ENCODE measurements around the gene CAMSAP1. TPM values are rescaled to one million over a fixed set of nuclear protein-coding genes. Genes with fewer than 3 reads are reported as not detected.

Gene CAMSAP1
- total and polyA plus RNA-seq, 10 of the 15 experiments (the other 5 are each of a cell fraction or from before 2014, with no cell fraction given): 1.4 to 24.7 (median 8.0) TPM

DNA sequence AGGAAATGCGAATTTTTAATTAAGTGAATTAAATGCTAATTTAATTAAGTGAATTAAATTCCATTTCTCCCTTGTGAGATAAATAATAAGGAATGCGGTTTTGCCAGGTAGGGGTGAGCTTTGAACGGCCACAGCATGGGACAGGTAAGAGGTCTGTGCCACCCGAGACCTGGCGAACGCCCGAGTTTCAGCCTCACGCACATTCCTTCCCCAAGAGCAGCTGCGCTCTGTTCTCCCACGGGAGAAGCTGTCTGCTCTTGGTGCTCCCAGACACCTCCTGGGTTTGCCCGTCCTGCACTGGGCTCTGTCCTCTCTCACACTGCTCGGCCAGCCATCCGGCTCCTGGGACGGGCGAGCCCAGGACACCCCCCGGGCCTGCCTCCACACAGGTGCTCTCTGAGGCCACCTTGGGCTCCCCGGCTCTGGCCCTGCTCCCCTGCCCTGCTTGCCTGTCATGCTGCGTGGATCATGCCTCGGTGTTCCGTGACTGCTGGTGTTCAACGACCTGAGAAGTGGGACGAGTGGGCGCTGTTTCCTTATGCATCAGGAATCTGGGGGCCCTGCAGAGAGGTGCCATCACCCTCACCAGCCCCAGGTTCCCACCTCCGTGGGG is 13.7 kb upstream of the CAMSAP1 start:
- H3K9me3 ChIP-seq (replicated peaks; ENCODE audit: control insufficient read depth, insufficient read depth, low read length): peaks cover 3% of the 10 kb centered on the region; the same call in 2 of the 3 replicates
- no peak for TF ChIP-seq RUNX3 (IDR thresholded peaks at IDR 0.05; ENCODE audit: low read length)
- TF ChIP-seq, protein P1, sequence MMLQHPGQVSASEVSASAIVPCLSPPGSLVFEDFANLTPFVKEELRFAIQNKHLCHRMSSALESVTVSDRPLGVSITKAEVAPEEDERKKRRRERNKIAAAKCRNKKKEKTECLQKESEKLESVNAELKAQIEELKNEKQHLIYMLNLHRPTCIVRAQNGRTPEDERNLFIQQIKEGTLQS (IDR thresholded peaks at IDR 0.05; ENCODE audit: borderline replicate concordance, extremely low read depth, low read depth, low read length): no peak
- no peak for TF ChIP-seq HDGF (IDR thresholded peaks at IDR 0.05)
- TF ChIP-seq WRNIP1 (IDR thresholded peaks at IDR 0.05; ENCODE audit: borderline replicate concordance, low read depth, low read length): no peak
- no peak for TF ChIP-seq BCL11A (IDR thresholded peaks at IDR 0.05; ENCODE audit: low read depth, low read length)
- no peak for TF ChIP-seq SMARCA5 (IDR thresholded peaks at IDR 0.05)
- TF ChIP-seq RB1 (IDR thresholded peaks at IDR 0.05; ENCODE audit: borderline replicate concordance): no peak
- no peak for TF ChIP-seq STAT3 (IDR thresholded peaks at IDR 0.05; ENCODE audit: low read depth, low read length)
- no peak for TF ChIP-seq ATF7 (IDR thresholded peaks at IDR 0.05; ENCODE audit: low read depth)
- no peak for TF ChIP-seq TBL1XR1 (IDR thresholded peaks at IDR 0.05; ENCODE audit: low read depth, low read length)
- TF ChIP-seq PML (IDR thresholded peaks at IDR 0.05; ENCODE audit: low read length): no peak
- TF ChIP-seq RELA (IDR thresholded peaks at IDR 0.05; ENCODE audit: borderline replicate concordance, partially characterized antibody): no peak
- no peak for TF ChIP-seq LARP7 (IDR thresholded peaks at IDR 0.05)
- 78% methylated on average over 24 of the region's 24 CpGs for WGBS (ENCODE audit: insufficient coverage, insufficient replicate concordance, low lambda C conversion rate, missing lambda C conversion rate)
- no peak for ATAC-seq
- no peaks in the 10 kb centered on the region for H3K27me3 ChIP-seq (replicated peaks in 1 of 2; ENCODE audit: control insufficient read depth in 2 of 2, insufficient read depth in 2 of 2, low read length in 1 of 2)
- ChIA-PET RAD21 (ENCODE audit: unreplicated experiment) (no interaction called here), SMC1A (ENCODE audit: uncharacterized antibody, unreplicated experiment) (no interaction called here), CTCF (interaction anchor here (1.5 kb wide), 1 partner anchor 11 kb away, joined by 4 read pairs; no protein-coding TSS in a partner anchor), POLR2A (no interaction called here)
- peaks cover 8% of the 10 kb centered on the region for H3K4me1 ChIP-seq (ENCODE audit: control insufficient read depth, insufficient read depth, low read length)
- BruUV-seq (replicated peaks): no TSS peak
- intact Hi-C loops (cut with micrococcal nuclease; ENCODE audit: unreplicated experiment) (no loop called here), in situ Hi-C loops (cut with MboI) (no loop called here)
- no peaks in the 10 kb centered on the region for H3K79me2 ChIP-seq (ENCODE audit: control insufficient read depth, insufficient read depth, low read length)
- H3K4me2 ChIP-seq (ENCODE audit: control insufficient read depth, insufficient read depth): no peak overlapping the region
- H2AFZ ChIP-seq (ENCODE audit: control insufficient read depth, low read depth, low read length): no peak overlapping the region
- no peak overlapping the region for H3K27ac ChIP-seq (ENCODE audit: control insufficient read depth, insufficient read depth)
- H3K9ac ChIP-seq (ENCODE audit: control insufficient read depth, insufficient read depth, low read length): no peak overlapping the region
- no peak for DNase-seq (ENCODE audit: low read depth, low spot score)
- no peak overlapping the region for H3K4me3 ChIP-seq
- no peak for FAIRE-seq
- no peaks in the 10 kb centered on the region for H3K36me3 ChIP-seq (ENCODE audit: control insufficient read depth in 2 of 2, insufficient read depth in 2 of 2, low read length in 1 of 2)
- no peaks in the 10 kb centered on the region for H4K20me1 ChIP-seq (ENCODE audit: control insufficient read depth, insufficient read depth)
